ENCODE data around the gene PHACTR3. TPM values are rescaled to one million over a fixed set of nuclear protein-coding genes. Genes with fewer than 3 reads are reported as not detected.

PHACTR3 gene
- total and polyA plus RNA-seq, 7 experiments from 2014 or later = 0.49 TPM; not detected in 6

GRCh38 chr20:59776059-59776603 is 171.8 kb downstream of the PHACTR3 start:
- Histone ChIP-seq H3K4me3 (ENCODE audit: low read length) (no peak overlapping the region), H3K4me1 (ENCODE audit: control insufficient read depth in 2 of 2, insufficient read depth in 2 of 2, low read length in 2 of 2) (no peaks in the 10 kb centered on the region), H3K36me3 (ENCODE audit: control insufficient read depth in 2 of 3, insufficient read depth in 3 of 3, low read length in 3 of 3) (no peaks in the 10 kb centered on the region), H3K27ac (ENCODE audit: low read depth, low read length) (no peak overlapping the region), H3K27me3 (ENCODE audit: control insufficient read depth in 2 of 2, insufficient read depth in 2 of 2, low read length in 2 of 2) (no peaks in the 10 kb centered on the region), H3K9me3 (ENCODE audit: control insufficient read depth in 2 of 3, low read length in 3 of 3) (no peaks in the 10 kb centered on the region)
- intact Hi-C loops (cut with micrococcal nuclease) = no loop called here
- Mint-ChIP-seq H3K36me3 (no peaks in the 10 kb centered on the region), H3K4me3 (no peak overlapping the region), H3K27ac (no peak overlapping the region), H3K9me3 (peaks cover 0 to 2% (median 0%) of the 10 kb centered on the region in 11 donors), H3K4me1 (peaks cover 0 to 1% (median 0%) of the 10 kb centered on the region in 7 donors), H3K27me3 (peaks cover 0 to 29% (median 7%) of the 10 kb centered on the region in 5 donors)
- DNase-seq = no peak
- ATAC-seq = no peak
- ChIA-PET CTCF (no interaction called here), POLR2A (no interaction called here)

GRCh38 chr20:59776626-59777330 is 172.4 kb downstream of the PHACTR3 start:
- DNase-seq = no peak
- no peaks in the 10 kb centered on the region for H3K36me3 Mint-ChIP-seq

GRCh38 chr20:59777331-59777725 is 173.0 kb downstream of the PHACTR3 start:
- Mint-ChIP-seq H3K36me3 (no peaks in the 10 kb centered on the region), H3K4me3 (no peak overlapping the region), H3K27ac (no peak overlapping the region), H3K27me3 (peaks cover 0 to 20% (median 8%) of the 10 kb centered on the region in 5 donors), H3K9me3 (peaks cover 0 to 2% (median 0%) of the 10 kb centered on the region in 11 donors), H3K4me1 (no peaks in the 10 kb centered on the region)
- ATAC-seq (no peak), DNase-seq (no peak)
- ChIA-PET CTCF (no interaction called here), POLR2A (no interaction called here)
- Histone ChIP-seq H3K27me3 (ENCODE audit: control insufficient read depth in 2 of 2, insufficient read depth in 2 of 2, low read length in 2 of 2) (no peaks in the 10 kb centered on the region), H3K9me3 (ENCODE audit: control insufficient read depth in 2 of 3, low read length in 3 of 3) (no peaks in the 10 kb centered on the region), H3K36me3 (ENCODE audit: control insufficient read depth in 2 of 3, insufficient read depth in 3 of 3, low read length in 3 of 3) (no peaks in the 10 kb centered on the region), H3K4me3 (ENCODE audit: low read length) (no peak overlapping the region), H3K4me1 (ENCODE audit: control insufficient read depth in 2 of 2, insufficient read depth in 2 of 2, low read length in 2 of 2) (no peaks in the 10 kb centered on the region), H3K27ac (ENCODE audit: low read depth, low read length) (no peak overlapping the region)
- intact Hi-C loops (cut with micrococcal nuclease) = no loop called here

More at GRCh38 chr20:59776626-59777330, 172.4 kb downstream of the PHACTR3 start:
- no peak for ATAC-seq
- Histone ChIP-seq H3K4me3 (ENCODE audit: low read length) (no peak overlapping the region), H3K36me3 (ENCODE audit: control insufficient read depth in 2 of 3, insufficient read depth in 3 of 3, low read length in 3 of 3) (no peaks in the 10 kb centered on the region), H3K27me3 (ENCODE audit: control insufficient read depth in 2 of 2, insufficient read depth in 2 of 2, low read length in 2 of 2) (no peaks in the 10 kb centered on the region), H3K27ac (ENCODE audit: low read depth, low read length) (no peak overlapping the region), H3K4me1 (ENCODE audit: control insufficient read depth in 2 of 2, insufficient read depth in 2 of 2, low read length in 2 of 2) (no peaks in the 10 kb centered on the region), H3K9me3 (ENCODE audit: control insufficient read depth in 2 of 3, low read length in 3 of 3) (no peaks in the 10 kb centered on the region)
- peaks cover 0 to 2% (median 0%) of the 10 kb centered on the region in 11 donors for H3K9me3 Mint-ChIP-seq
- H3K4me1 Mint-ChIP-seq = no peaks in the 10 kb centered on the region
- ChIA-PET POLR2A (no interaction called here), CTCF (no interaction called here)
- H3K27me3 Mint-ChIP-seq = peaks cover 0 to 26% (median 10%) of the 10 kb centered on the region in 5 donors
- intact Hi-C loops (cut with micrococcal nuclease) = no loop called here
- H3K4me3 Mint-ChIP-seq = no peak overlapping the region
- no peak overlapping the region for H3K27ac Mint-ChIP-seq

GRCh38 chr20:59777814-59778575 is 173.7 kb downstream of the PHACTR3 start:
- Mint-ChIP-seq H3K9me3 (peaks cover 0 to 2% (median 0%) of the 10 kb centered on the region in 11 donors), H3K27ac (no peak overlapping the region), H3K27me3 (peaks cover 0 to 17% (median 5%) of the 10 kb centered on the region in 5 donors), H3K4me1 (no peaks in the 10 kb centered on the region), H3K4me3 (no peak overlapping the region), H3K36me3 (no peaks in the 10 kb centered on the region)
- H3K27me3 ChIP-seq (ENCODE audit: control insufficient read depth in 2 of 2, insufficient read depth in 2 of 2, low read length in 2 of 2) = no peaks in the 10 kb centered on the region
- H3K4me1 ChIP-seq (ENCODE audit: control insufficient read depth in 2 of 2, insufficient read depth in 2 of 2, low read length in 2 of 2) = no peaks in the 10 kb centered on the region
- intact Hi-C loops (cut with micrococcal nuclease) = no loop called here
- ChIA-PET CTCF (no interaction called here), POLR2A (no interaction called here)
- no peak overlapping the region for H3K4me3 ChIP-seq (ENCODE audit: low read length)
- no peaks in the 10 kb centered on the region for H3K36me3 ChIP-seq (ENCODE audit: control insufficient read depth in 2 of 3, insufficient read depth in 3 of 3, low read length in 3 of 3)
- H3K27ac ChIP-seq (ENCODE audit: low read depth, low read length) = no peak overlapping the region
- no peaks in the 10 kb centered on the region for H3K9me3 ChIP-seq (ENCODE audit: control insufficient read depth in 2 of 3, low read length in 3 of 3)
- ATAC-seq (no peak), DNase-seq (no peak)

GRCh38 chr20:59778615-59779200 is 174.4 kb downstream of the PHACTR3 start:
- H3K27ac Mint-ChIP-seq = no peak overlapping the region
- H3K36me3 Mint-ChIP-seq = no peaks in the 10 kb centered on the region
- ATAC-seq (no peak), DNase-seq (no peak)
- Histone ChIP-seq H3K4me1 (ENCODE audit: control insufficient read depth in 2 of 2, insufficient read depth in 2 of 2, low read length in 2 of 2) (no peaks in the 10 kb centered on the region), H3K27ac (ENCODE audit: low read depth, low read length) (no peak overlapping the region), H3K9me3 (ENCODE audit: control insufficient read depth in 2 of 3, low read length in 3 of 3) (no peaks in the 10 kb centered on the region), H3K36me3 (ENCODE audit: control insufficient read depth in 2 of 3, insufficient read depth in 3 of 3, low read length in 3 of 3) (no peaks in the 10 kb centered on the region), H3K27me3 (ENCODE audit: control insufficient read depth in 2 of 2, insufficient read depth in 2 of 2, low read length in 2 of 2) (no peaks in the 10 kb centered on the region), H3K4me3 (ENCODE audit: low read length) (no peak overlapping the region)
- ChIA-PET CTCF (no interaction called here), POLR2A (no interaction called here)
- intact Hi-C loops (cut with micrococcal nuclease) = no loop called here
- no peaks in the 10 kb centered on the region for H3K4me1 Mint-ChIP-seq
- H3K27me3 Mint-ChIP-seq = peaks cover 0 to 17% (median 5%) of the 10 kb centered on the region in 5 donors
- no peak overlapping the region for H3K4me3 Mint-ChIP-seq
- peaks cover 0 to 2% (median 0%) of the 10 kb centered on the region in 11 donors for H3K9me3 Mint-ChIP-seq

GRCh38 chr20:59779656-59780380 is 175.5 kb downstream of the PHACTR3 start:
- Mint-ChIP-seq H3K36me3 (no peaks in the 10 kb centered on the region), H3K4me3 (no peak overlapping the region), H3K27me3 (peaks cover 0 to 17% (median 5%) of the 10 kb centered on the region in 5 donors), H3K27ac (no peak overlapping the region), H3K4me1 (no peaks in the 10 kb centered on the region), H3K9me3 (peaks cover 0 to 2% (median 0%) of the 10 kb centered on the region in 11 donors)
- Histone ChIP-seq H3K27ac (ENCODE audit: low read depth, low read length) (no peak overlapping the region), H3K4me1 (ENCODE audit: control insufficient read depth in 2 of 2, insufficient read depth in 2 of 2, low read length in 2 of 2) (no peaks in the 10 kb centered on the region), H3K4me3 (ENCODE audit: low read length) (no peak overlapping the region), H3K27me3 (ENCODE audit: control insufficient read depth in 2 of 2, insufficient read depth in 2 of 2, low read length in 2 of 2) (no peaks in the 10 kb centered on the region), H3K36me3 (ENCODE audit: control insufficient read depth in 2 of 3, insufficient read depth in 3 of 3, low read length in 3 of 3) (no peaks in the 10 kb centered on the region), H3K9me3 (ENCODE audit: control insufficient read depth in 2 of 3, low read length in 3 of 3) (no peaks in the 10 kb centered on the region)
- ChIA-PET POLR2A (no interaction called here), CTCF (no interaction called here)
- DNase-seq (no peak), ATAC-seq (no peak)
- intact Hi-C loops (cut with micrococcal nuclease) = no loop called here

Data from naive thymus-derived CD4-positive, alpha-beta T cell (primary cell).